Activated T-cell treated with anti-CD3 and anti-CD28 coated beads for 4 hours (primary cell): ENCODE data around the gene RADIL.

Source experiments
- DNase-seq: peaks from one replicate; pipeline ENCODE4 v3.0.0-alpha.2; 2020

The RADIL gene

GRCh38 chr7:4774658-4775249, 108.8 kb downstream of the RADIL start:
- peak; percentile 9 for DNase-seq

GRCh38 chr7:4774007-4774406, 109.5 kb downstream of the RADIL start:
- DNase-seq: no peak

DNA sequence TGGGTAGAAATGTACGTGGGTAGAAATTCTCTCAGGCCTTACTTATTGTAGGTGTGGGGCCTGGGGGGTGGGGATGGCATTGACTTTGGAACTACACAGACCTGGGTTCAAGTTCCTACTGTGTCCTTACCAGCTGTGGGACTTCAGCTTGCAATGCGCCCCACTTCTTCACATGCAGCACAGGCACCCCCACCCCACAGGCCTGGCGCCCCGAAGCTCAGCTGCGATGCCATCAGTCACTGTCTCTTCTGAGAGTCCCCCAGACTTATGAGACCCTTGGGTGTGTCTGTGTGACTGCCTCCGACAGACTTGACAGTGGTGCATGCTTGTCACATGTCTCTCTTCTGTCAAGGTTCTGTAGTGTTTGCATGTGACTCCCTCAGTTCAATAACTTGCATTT, 111.2 kb downstream of the RADIL start:
- DNase-seq: no peak

DNA sequence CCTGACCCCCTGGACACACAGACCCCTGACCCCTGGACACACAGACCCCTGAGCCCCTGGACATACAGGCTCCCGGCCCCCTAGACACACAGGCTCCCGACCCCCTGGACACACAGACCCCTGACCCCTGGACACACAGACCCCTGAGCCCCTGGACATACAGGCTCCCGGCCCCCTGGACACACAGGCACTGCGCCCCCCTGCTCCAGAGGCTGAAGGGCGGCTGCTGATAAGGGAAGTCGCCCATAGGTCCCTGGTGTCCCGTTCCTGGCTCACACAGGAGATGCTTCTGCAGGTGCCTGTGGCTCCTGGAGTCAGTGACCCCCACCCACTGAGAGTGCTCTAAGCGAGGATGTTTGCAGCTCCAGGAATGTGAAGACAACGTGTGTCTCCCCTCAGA, 111.8 kb downstream of the RADIL start:
- no peak for DNase-seq

DNA sequence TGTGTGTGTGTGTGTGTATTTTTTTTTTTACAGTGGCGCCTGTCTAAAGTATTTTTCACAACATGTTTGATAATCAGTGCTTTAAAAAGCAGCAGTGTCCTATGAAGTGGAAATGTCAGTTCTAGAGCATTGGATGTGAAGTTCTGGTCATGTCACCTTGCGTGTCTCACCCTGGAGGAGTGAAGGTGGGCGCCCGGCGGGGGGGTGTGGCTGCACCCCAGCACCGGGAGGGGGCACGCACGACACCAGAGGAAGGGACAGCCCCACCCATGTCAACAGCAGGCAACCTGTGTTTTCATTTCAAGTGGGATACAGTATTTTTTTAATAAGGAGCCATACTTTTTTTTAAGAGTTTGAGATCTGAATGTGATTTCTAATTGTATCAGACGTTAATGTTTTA, 112.6 kb downstream of the RADIL start:
- no peak for DNase-seq

DNA sequence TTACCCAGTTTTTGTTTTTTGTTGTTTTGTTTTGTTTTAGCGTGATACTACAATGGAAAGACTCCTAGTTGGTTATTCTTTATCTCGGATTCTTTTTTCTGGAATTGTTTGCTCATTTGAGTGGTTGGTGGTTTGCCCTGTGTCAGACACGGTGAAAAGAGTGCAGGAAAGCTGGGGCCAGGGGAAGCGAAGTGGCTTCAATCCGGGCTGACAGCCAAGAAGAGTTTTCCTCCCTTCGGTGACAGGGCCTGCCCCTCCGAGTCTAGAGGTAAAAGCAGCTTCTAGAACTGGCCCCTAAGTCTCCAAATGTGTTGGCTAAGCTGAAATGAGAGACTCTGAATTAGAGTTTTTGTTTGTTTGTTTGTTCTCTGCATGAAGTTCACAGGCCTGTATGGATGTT, 113.8 kb downstream of the RADIL start:
- no peak for DNase-seq

DNA sequence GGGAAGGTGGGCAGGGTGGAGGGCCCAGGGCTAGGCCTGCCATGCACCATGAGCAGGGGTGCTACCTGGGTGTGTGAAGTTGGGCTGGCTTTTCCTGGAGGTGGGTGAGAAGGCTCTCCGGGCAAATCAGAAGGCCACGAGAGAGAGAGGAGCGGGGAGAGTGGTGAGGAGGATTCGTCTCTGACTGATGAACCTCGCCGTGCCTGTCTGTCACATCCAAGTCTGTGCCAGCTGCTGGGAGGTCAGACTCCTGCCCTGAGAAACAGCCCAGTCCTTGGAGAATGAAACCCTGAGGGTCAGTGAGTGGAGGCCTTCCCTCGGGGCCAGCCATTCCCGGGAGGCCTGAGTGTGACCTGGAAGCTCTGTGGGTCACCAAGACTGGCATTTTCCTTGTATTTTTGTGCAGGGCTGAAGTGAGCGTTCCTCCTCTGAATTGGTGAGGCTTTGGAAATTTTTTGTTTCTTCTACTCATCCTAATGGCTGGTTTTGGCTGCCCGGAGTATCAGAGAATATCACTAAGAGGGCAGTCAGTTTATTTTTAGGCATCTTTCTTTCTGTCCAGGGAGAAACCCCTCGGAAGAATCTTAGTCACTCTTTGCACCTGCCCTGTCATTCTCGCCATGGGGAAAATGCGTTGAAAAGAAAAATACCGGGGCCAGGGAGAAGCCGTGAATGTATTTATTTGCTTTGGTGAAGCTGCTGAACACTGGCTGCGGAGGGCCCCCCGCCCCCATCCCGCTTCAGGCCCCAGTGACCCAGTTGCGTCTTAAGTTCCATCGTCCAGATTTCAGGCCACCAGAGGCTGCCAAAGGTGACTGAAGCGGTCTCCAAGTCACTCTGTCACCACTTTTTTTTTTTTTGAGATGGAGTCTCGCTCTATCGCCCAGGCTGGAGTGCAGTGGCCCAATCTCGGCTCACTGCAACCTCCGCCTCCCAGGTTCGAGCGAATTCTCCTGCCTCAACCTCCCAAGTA, 114.6 kb downstream of the RADIL start:
- DNase-seq: no peak

GRCh38 chr7:4766666-4767519, 116.6 kb downstream of the RADIL start:
- no peak for DNase-seq

DNA sequence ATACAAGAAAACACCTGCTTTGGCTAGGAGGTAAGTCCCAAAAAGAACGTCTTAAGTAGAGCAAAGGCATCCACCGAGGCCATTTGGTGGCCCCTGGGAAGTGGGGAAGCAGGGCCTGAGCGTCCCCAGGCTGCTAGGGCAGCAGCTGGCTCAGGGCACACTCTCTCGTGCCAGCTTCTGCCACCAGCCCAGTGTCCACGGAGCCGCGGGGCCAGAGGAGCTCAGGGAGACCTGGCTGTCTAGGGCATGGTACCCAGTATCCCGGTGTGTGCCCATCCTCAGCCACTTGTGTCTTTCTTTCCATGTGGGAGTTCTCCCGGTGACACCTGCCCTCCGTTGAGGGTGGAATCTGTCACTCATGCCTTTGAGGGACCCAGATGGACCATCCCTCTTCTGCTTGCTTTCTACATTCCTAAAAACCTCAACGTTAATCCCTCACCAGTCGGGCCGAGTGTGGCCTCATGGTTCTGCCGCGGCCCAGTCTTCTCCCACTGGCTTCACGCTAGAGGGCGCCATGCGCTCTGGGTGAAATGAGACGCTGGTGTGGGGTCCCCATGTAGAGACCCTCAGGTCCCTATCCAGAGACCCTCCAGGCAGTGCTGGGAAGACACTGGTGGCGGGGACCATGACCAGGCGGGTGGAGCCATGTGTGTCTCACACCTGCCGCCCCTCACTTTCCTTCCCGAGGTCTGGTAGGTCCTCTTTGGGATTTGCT, 117.6 kb downstream of the RADIL start:
- no peak for DNase-seq

- DNase-seq: no peak
Observed at GRCh38 chr7:4764402-4765007, 119.0 kb downstream of the RADIL start.

DNA sequence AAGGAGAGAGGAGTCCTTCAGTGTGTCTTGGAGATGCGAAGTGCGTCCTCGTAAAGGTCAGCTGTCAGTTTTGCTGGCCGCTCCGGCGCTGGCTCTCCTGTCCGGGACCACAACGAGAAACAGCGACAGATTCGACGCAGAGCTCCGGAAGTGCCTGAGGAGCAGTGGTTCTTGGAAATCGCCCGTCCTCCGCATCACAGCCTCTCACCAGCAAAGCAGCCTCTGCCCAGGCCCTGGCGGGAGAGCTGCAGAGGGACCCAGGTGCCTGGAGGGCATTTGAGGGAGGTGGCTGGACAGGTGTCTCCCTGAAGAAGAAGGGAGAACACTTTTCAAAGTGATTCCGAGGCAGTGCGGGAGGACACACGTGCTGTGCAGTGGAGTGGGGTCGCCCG, 119.7 kb downstream of the RADIL start:
- no peak for DNase-seq

DNA sequence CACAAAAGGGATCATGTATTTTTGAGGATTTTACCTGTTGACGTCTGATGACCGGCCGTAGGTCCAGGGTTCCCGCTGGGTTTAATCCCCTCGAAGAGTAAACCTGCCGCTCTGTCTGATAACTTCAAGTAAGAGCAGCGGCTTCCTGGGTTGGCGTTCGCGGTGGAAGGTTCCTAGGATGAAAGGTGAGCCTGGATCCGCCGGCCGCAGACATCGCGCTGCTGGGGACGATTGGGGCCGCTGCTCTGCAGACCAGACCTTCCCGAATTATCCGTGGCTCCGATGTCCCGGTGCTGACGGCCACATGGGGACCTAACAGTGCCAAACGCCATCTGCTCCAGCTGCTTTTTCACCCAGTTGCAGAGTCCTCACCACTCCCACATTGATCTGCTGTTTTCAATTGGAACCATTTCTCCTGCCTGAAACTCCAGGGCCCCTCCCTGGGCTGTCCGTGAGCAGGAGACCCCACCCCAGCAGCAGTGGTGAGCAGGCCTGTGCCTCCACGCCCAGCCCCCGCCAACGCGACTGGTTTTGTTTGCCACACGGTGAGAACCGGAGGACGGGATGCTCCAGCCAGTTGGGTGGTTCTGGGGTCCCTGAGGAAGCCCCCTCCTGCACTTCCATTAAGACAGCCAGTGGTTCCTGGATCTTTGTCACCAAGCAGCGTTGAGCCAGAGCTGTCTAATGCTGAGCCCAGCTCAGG, 120.3 kb downstream of the RADIL start:
- no peak for DNase-seq

DNA sequence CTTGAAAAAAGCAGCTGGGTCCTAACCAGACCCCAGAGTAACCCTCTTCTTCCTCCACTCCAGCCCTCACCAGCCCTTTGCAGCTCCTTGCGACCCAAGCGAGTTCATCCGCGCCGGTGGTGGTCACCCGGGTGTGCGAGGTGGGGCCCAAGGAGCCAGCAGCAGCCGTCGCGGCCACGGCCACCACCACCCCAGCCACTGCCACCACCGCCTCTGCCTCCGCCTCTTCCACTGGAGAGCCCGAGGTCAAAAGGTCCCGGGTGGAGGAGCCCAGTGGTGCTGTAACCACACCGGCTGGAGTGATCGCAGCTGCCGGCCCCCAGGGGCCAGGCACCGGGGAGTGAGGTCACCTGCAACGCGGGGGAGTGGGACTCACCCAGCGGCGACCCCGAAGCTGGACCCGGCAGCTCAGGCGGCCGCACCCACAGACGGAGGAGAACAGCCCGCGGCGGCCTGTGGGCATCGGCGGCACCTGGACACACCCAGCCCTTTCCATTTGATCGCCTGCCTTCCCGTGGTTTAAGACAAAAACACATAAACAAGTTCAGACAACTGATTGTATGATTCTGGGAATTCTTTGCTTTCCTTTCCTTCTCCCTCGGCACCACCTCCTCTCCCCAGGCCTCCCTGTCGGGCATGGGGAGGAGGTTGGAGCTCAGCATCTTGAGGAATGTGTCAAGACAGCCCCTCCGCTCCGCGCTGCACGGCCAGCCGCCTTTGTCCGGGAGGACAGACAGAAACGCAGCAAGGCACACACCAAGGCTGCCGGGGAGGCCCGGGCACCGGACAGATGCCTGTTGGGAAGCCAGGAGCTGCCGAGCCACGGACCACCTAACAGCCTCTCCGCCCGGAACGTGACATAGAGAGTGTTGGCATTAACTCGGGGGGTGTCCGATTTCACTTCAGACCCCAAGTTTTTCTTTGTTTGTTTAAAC, 121.1 kb downstream of the RADIL start:
- no peak for DNase-seq

GRCh38 chr7:4760952-4761351, 122.6 kb downstream of the RADIL start:
- no peak for DNase-seq

GRCh38 chr7:4759211-4759610, 124.3 kb downstream of the RADIL start:
- no peak for DNase-seq

DNA sequence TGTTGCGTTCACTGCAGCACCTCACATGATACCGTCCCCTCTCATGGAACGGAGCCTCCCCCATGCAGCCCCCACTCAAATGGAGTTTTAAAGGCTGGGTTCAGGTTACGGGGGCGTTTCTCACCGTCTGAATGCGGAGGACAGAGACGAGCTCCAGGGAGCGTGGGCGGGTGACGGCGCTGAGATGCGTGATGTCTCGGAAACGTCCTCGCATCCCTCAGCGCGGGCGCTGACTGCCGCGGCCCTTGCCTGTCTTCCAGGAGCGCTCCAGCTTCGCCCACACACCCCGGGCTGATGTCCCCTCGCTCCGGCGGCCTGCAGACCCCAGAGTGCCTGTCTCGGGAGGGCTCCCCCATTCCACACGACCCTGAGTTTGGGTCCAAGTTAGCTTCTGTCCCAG, 124.7 kb downstream of the RADIL start:
- DNase-seq: no peak

- DNase-seq: no peak
Observed at GRCh38 chr7:4758111-4758510, 125.4 kb downstream of the RADIL start.

GRCh38 chr7:4755045-4755444, 128.5 kb downstream of the RADIL start:
- no peak for DNase-seq

DNA sequence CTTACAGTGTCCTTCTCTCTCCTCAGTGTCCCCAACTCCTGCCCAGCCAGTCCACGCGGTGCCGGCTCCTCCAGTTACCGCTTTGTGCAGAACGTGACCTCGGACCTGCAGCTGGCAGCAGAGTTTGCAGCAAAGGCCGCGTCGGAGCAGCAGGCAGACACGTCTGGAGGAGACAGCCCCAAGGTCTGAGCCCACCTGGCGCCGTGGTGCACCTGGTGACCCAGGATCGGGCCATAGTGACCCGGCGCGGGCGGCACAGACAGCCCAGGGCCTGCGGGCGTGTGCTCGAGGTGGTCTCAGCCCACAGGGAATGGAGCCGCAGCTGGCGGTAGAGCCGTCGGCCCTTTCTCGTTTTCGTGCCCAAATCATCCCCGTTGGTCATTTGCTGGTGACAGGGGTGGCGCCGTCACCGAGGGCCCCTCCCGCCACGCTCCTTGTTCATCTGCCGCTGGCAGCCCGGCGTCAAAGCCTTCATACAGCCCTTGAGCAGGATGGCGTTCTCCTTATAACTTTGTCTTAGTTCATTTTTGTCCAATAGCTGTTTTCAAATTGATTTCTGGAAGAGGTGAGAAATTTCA, 129.0 kb downstream of the RADIL start:
- no peak for DNase-seq
